H1 (cell line): Measurements from ENCODE around the gene RSPH9. TPM values are rescaled to one million over a fixed set of nuclear protein-coding genes. Genes with fewer than 3 reads are reported as not detected.

ENCODE experiments used
- BCL11A ChIP-seq, 2 experiments: IDR thresholded peaks; one replicate each; pipeline ENCODE4 v1.6.1; 2011; ENCODE audit warnings: low read depth in 2 of 2, low read length in 2 of 2, mild to moderate bottlenecking in 2 of 2
- HDAC6 ChIP-seq: IDR thresholded peaks from one replicate; pipeline ENCODE4 v1.7.1; 2012; ENCODE audit warnings: low read depth, mild to moderate bottlenecking, inconsistent platforms, low read length, moderate library complexity
- RNF2 ChIP-seq: fragments of 200-900, 300-1000 bp; sonication (generic); IDR thresholded peaks from 2 replicates; pipeline ENCODE4 v1.7.1; 2016; ENCODE audit warnings: borderline replicate concordance, low read depth, mild to moderate bottlenecking, antibody characterized with exemption, low read length; ENCODE audit not compliant: poor library complexity, severe bottlenecking; ENCODE audit errors: missing control alignments
- SIN3A ChIP-seq, 2 experiments: IDR thresholded peaks in 1 of 2; conservative IDR thresholded peaks in 1 of 2; 2 replicates each; pipeline ENCODE4 v1.6.1; 2011 to 2012; ENCODE audit warnings: low read length in 2 of 2, improper control_type of control experiment in 1 of 2, low read depth in 1 of 2, mild to moderate bottlenecking in 1 of 2
- SRF ChIP-seq: IDR thresholded peaks from 2 replicates; pipeline ENCODE4 v1.6.1; 2011; ENCODE audit warnings: mild to moderate bottlenecking, low read depth, low read length, moderate library complexity
- TCF12 ChIP-seq: IDR thresholded peaks from 2 replicates; pipeline ENCODE4 v1.6.1; 2011; ENCODE audit warnings: low read depth, mild to moderate bottlenecking, low read length
- TEAD4 ChIP-seq: IDR thresholded peaks from 2 replicates; pipeline ENCODE4 v1.6.1; 2012; ENCODE audit warnings: low read depth, low read length, inconsistent platforms, mixed read lengths
- polyA plus RNA-seq, 7 experiments: library from polyadenylated mRNA; depleted of rRNA in 3 of 7; stranded (reverse) in 5 of 7; unstranded in 2 of 7; fragments of >200 nt in 5 of 7; fragments of 200-250 nt in 2 of 7; gene quantifications; 1 replicate in 5 of 7; 2 replicates in 1 of 7; 4 replicates in 1 of 7; pipeline versions ENCODE4 v1.2.1 to v1.2.3, GENCODE V29; 2011 to 2013; ENCODE audit warnings: missing spikeins in 2 of 7, mixed read lengths in 2 of 7
- total RNA-seq: library from RNA; stranded (reverse); fragmentation: NEBNext Ultra II Directional; extraction: Animal tissue kit (Norgen Biotek cat#: 25700); gene quantifications from 2 replicates; pipeline ENCODE4 v1.2.1, GENCODE V29; 2021

Gene RSPH9
- total and polyA plus RNA-seq, 2 of the 8 experiments (the other 6 are each of a cell fraction or from before 2014, with no cell fraction given) = 0.15 to 0.23 TPM

DNA sequence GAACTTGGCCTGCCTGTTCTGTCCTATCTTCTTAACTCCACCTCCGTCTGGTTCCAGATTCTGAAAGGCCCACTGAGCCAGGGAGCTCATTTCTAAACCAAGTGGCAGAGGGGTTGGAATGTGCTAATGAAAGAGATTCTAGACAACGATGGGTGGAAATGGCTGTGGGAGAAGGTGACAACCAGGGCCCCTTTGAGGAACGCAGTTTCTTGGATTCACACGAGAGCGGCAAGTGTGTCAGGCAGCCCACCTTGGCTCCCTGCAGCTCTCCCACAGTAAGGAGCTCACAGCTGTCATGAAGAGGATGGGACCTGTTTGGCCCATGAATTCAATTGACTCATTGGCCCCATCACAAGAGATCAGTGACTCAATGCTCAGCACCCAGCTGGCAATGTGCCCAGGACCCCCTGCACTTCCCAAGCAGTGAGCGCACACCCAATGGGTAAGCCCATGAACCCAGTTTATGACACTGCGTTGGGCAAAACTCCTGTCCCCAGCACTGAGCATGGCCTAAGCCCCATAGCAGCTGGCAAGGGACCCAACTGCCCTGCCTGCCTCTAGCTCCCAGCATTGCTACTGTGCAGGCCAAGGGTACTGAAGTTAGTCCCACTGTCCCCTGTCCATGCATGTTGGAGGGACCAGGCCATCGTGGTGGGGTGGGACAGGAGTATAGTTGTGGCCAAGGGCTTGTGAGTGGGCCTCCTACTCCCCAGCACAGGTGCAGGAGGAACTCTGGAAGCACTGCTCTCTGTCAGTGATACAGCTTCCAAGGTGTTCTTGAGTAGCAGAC, 26.4 kb downstream of the RSPH9 start (continued):
- TF ChIP-seq HDAC6 (no peak), SRF (no peak), TCF12 (no peak), TEAD4 (no peak), SIN3A (conservative IDR thresholded peaks at IDR 0.05 in 1 of 2, IDR thresholded peaks at IDR 0.05 in 1 of 2; ENCODE audit: low read depth in 1 of 2, low read length in 2 of 2) (no peak), BCL11A (IDR thresholded peaks at IDR 0.05; ENCODE audit: low read depth in 2 of 2, low read length in 2 of 2) (no peak), RNF2 (no peak)
